Peyer's patch (tissue), 4 donors: Measurements from ENCODE around the gene IP6K1. TPM values are rescaled to one million over a fixed set of nuclear protein-coding genes. Genes with fewer than 3 reads are reported as not detected.
A peak's percentile ranks its signal among the peaks of the same experiment; 100 is the strongest.

ENCODE experiments used
- DNase-seq, 3 donors: peaks; one replicate each; pipeline ENCODE4 v3.0.0-alpha.2; 2017 to 2019
- H3K27ac ChIP-seq, 4 donors: fragments of 200-600 bp; sonication (generic); one replicate each; pipeline ENCODE4 v1.5.1; 2016 to 2019
- H3K27me3 ChIP-seq, 2 donors: fragments of 200-600 bp; sonication (generic); one replicate each; pipeline ENCODE4 v1.5.1; 2019
- H3K36me3 ChIP-seq, 3 donors: fragments of 200-600 bp; sonication (generic); one replicate each; pipeline ENCODE4 v1.5.1; 2016 to 2019
- H3K4me1 ChIP-seq, 4 donors: fragments of 200-600 bp; sonication (generic); one replicate each; pipeline ENCODE4 v1.5.1; 2016 to 2019
- H3K4me3 ChIP-seq, 4 donors: fragments of 200-600 bp; sonication (generic); 1 replicate in 3 of 4; 2 replicates in 1 of 4; pipeline ENCODE4 v1.5.1; 2016 to 2019; ENCODE audit warnings: mild to moderate bottlenecking in 1 of 4
- H3K9me3 ChIP-seq, 4 donors: fragments of 200-600 bp; sonication (generic); one replicate each; pipeline ENCODE4 v1.5.1; 2016 to 2019; ENCODE audit warnings: mild to moderate bottlenecking in 1 of 4
- POLR2A ChIP-seq, 2 donors: fragments of 450-650 bp; IDR thresholded peaks; one replicate each; pipeline ENCODE4 v1.5.1; 2017; ENCODE audit warnings: antibody characterized with exemption in 2 of 2, mild to moderate bottlenecking in 2 of 2, moderate library complexity in 2 of 2
- total RNA-seq, 4 donors: library from RNA; depleted of rRNA; stranded (reverse); fragments of >200 nt; gene quantifications; one replicate each; pipeline ENCODE4 v1.1.0, GENCODE V29; 2016
- TF ChIP-seq, protein P1 (sequence below), 6 experiments: fragments of 450-650 bp in 4 of 6; fragments of 200-600 bp in 2 of 6; sonication (generic) in 1 of 6; IDR thresholded peaks; one replicate each; pipeline ENCODE4 v1.5.1; 2017 to 2019; ENCODE audit warnings: antibody characterized with exemption in 6 of 6, mild to moderate bottlenecking in 3 of 6, moderate library complexity in 1 of 6

IP6K1 gene
- total RNA-seq, 4 donors from 2014 or later = 30.6 to 56.1 (median 46.8) TPM

DNA sequence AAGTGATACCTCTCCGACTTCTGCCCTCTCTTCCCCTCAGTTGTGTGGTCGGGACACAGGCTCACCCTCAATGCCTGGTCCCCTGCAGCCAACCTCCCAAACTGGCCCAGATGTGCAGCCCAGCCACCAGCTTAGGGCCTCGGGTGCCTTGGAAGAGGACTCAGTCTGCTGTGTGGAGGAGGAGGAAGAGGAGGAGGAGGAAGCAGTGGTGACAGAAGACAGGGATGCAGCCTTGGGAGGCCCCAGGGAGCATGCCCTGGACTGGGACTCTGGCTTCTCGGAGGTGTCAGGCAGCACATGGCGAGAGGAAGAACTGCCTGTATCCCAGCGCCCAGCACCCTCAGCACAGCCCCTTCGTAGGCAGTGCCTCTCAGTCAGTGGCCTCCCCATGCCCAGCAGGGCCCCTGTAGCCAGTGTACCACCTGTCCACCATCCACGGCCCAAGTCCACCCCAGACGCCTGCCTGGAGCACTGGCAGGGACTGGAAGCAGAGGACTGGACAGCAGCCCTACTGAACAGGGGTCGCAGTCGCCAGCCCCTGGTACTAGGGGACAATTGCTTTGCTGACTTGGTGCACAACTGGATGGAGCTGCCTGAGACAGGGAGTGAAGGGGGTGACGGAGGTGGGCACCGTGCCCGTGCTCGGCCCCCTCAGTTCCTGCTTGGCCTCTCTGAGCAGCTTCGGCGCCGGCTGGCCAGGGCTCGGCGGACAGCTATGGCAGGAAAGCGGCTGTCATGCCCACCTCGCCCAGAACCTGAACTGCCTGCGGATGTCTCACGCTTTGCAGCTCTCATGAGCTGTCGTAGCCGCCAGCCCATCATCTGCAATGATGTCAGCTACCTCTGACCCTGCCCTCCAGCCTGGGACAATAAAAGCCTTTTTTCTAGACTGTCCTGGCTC, 18.0 kb upstream of the IP6K1 start:
- Histone ChIP-seq H3K36me3 (peaks cover 0 to 15% (median 0%) of the 10 kb centered on the region in 3 donors), H3K27me3 (no peaks in the 10 kb centered on the region), H3K4me1 (peaks cover 0 to 45% (median 41%) of the 10 kb centered on the region in 4 donors), H3K9me3 (no peaks in the 10 kb centered on the region), H3K4me3 (peak overlapping the region; percentile 76 to 96 (median 84)), H3K27ac (peak overlapping the region; percentile 88 to 98 (median 94))
- TF ChIP-seq POLR2A (IDR thresholded peaks at IDR 0.05) = no peak
- TF ChIP-seq, protein P1, sequence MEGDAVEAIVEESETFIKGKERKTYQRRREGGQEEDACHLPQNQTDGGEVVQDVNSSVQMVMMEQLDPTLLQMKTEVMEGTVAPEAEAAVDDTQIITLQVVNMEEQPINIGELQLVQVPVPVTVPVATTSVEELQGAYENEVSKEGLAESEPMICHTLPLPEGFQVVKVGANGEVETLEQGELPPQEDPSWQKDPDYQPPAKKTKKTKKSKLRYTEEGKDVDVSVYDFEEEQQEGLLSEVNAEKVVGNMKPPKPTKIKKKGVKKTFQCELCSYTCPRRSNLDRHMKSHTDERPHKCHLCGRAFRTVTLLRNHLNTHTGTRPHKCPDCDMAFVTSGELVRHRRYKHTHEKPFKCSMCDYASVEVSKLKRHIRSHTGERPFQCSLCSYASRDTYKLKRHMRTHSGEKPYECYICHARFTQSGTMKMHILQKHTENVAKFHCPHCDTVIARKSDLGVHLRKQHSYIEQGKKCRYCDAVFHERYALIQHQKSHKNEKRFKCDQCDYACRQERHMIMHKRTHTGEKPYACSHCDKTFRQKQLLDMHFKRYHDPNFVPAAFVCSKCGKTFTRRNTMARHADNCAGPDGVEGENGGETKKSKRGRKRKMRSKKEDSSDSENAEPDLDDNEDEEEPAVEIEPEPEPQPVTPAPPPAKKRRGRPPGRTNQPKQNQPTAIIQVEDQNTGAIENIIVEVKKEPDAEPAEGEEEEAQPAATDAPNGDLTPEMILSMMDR (IDR thresholded peaks at IDR 0.05) = peak in 1 of 6 experiments; percentile 0
- DNase-seq = peak in 1 of 3 donors; percentile 38

DNA sequence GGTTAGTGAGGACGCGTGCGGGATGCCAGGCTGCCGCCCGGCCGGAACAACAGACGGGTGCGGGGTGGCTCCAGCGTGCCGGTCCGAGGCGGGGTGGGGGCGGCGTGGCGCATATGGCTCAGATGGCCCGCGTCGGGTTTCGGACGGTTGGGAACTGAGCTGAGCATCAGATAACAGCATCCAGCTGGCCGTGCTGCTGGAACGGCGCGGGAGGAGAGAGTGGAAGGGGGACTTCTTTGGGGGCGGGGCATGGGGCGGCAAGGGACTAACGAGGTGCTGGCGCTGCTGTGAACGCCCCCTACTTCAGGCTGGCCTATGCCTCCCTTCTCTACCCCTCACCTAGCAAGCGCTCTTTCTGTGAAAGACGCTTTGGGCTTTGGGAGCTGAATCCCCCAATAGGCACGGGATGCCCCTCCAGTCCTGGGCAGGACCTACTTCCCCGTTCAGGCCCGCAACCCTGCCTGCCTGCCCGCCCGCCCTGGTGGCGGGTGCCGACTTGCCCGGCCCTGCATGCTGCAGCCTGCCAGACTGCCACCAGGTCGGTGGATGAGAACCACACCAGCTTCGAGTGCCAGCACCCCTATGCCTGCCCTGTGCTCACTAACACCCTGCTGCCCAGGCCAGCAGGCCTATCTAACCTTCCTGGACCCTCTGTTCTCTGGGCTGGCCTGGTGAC, 17.3 kb upstream of the IP6K1 start:
- no peaks in the 10 kb centered on the region for H3K27me3 ChIP-seq
- H3K4me1 ChIP-seq = peaks cover 0 to 45% (median 41%) of the 10 kb centered on the region in 4 donors
- peak overlapping the region; percentile 76 to 96 (median 84) for H3K4me3 ChIP-seq
- peak; percentile 59 to 80 (median 80) for DNase-seq
- TF ChIP-seq, protein P1 (IDR thresholded peaks at IDR 0.05) = peak in 2 of 6 experiments; percentile 3 to 26
- no peak for TF ChIP-seq POLR2A (IDR thresholded peaks at IDR 0.05)
- peak overlapping the region; percentile 88 to 98 (median 94) for H3K27ac ChIP-seq
- H3K36me3 ChIP-seq = peaks cover 0 to 7% (median 0%) of the 10 kb centered on the region in 3 donors
- H3K9me3 ChIP-seq = no peaks in the 10 kb centered on the region

DNA sequence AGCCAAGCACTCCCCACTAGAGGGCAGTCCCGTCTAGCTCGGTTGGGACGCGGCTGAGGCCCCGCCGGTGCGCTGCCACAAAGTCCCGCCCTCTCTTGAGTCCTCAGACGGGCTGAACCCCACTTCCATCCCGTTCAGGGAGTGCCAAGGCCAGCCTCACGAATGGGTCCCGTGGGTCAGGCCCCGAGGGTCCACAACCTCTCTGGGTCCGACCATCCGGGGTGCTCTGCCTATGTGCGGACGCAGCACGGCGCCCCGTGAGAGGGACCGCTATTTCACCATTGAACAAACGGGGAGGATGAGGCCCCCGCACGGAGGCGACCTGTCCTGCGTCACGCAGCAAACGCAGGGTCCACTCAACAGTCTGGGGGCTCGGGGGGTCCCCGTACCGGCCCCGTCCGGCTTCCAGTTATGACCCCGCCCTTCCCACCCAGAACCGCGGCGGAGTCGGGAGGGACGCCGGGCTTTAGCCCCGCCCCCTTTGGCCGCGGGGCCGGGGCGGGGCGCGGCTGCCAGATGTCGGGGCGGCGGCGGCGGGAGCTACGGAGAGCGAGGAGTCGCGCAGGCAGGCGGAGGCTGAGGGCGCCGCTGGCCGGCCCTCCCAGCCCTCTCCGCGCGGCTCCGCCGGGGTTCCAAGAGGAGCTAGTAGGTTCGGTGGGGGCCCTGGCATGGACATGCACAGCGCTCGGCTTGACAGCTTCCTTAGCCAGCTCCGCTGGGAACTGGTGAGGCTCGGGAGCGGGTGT, 16.6 kb upstream of the IP6K1 start, which contains the start of gene INKA1:
Gene INKA1 (plus strand): TSS at position 543 of the 746 bp plus-strand sequence. CDS start 132 bp downstream, at position 675.
- DNase-seq = peak; percentile 90 to 96 (median 92)
- peak within 1 kb of the TSS; percentile 76 to 96 (median 84) for H3K4me3 ChIP-seq
- no peaks in the 10 kb centered on the region for H3K9me3 ChIP-seq
- peak; percentile 23 to 25 for TF ChIP-seq POLR2A (IDR thresholded peaks at IDR 0.05)
- TF ChIP-seq, protein P1 (IDR thresholded peaks at IDR 0.05) = peak; percentile 87 to 95 (median 92)
- H3K36me3 ChIP-seq = peaks cover 0 to 7% (median 0%) of the 10 kb centered on the region in 3 donors
- peak within 1 kb of the TSS; percentile 88 to 98 (median 94) for H3K27ac ChIP-seq
- no peaks in the 10 kb centered on the region for H3K27me3 ChIP-seq
- H3K4me1 ChIP-seq = peaks cover 0 to 43% (median 40%) of the 10 kb centered on the region in 4 donors

DNA sequence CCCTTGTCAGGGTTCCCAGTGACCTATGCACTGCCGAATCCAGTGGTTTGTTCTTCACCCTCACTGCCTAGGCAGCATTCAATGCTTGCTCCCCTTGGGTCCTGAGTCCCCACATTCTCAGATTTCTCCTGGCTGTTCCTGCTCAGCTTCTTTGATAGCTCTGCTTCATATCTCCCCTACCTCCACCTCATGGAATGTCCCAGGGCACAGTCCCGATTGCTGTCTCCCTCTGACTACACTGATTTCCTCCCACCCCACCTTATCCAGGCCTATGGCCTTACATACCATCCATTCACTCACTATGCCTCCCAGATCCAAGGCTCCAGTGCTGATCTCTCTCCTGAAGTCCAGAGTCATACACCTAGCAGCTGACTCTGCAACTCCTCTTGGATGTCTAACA, 14.8 kb upstream of the IP6K1 start:
- Histone ChIP-seq H3K9me3 (no peaks in the 10 kb centered on the region), H3K27me3 (no peaks in the 10 kb centered on the region), H3K4me1 (peaks cover 0 to 30% (median 24%) of the 10 kb centered on the region in 4 donors), H3K27ac (no peak overlapping the region), H3K36me3 (no peaks in the 10 kb centered on the region), H3K4me3 (no peak overlapping the region)
- TF ChIP-seq, protein P1 (IDR thresholded peaks at IDR 0.05) = no peak
- no peak for TF ChIP-seq POLR2A (IDR thresholded peaks at IDR 0.05)
- no peak for DNase-seq

DNA sequence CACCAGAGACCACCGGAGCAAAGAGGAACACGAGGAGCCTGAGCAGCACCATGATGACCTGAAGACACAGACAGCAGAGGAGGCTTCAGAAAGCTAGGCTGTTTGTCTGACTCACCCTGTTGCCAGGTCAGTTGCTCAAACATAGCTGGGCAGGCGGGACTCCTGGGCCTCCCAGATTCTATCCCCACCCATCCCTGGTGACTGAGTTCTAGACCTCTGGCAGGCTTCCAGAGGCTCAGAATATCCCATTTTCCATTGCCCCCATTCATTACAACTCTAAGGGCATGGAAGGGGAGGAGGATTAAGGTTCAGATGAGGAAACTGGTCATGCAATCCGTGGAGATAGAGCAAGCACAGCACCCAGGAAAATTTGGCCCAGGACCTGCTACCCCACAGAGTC, 13.4 kb upstream of the IP6K1 start, which contains the start of gene CDHR4:
Gene CDHR4 (minus strand): TSS at position 113 of the 400 bp plus-strand sequence. CDS start 61 bp downstream, at position 52.
- Histone ChIP-seq H3K36me3 (no peaks in the 10 kb centered on the region), H3K27ac (no peak within 1 kb of the TSS), H3K27me3 (no peaks in the 10 kb centered on the region), H3K4me1 (peaks cover 0 to 16% (median 11%) of the 10 kb centered on the region in 4 donors), H3K9me3 (no peaks in the 10 kb centered on the region), H3K4me3 (no peak within 1 kb of the TSS)
- no peak for DNase-seq
- no peak for TF ChIP-seq POLR2A (IDR thresholded peaks at IDR 0.05)
- TF ChIP-seq, protein P1 (IDR thresholded peaks at IDR 0.05) = no peak
